HG03432 (cell line): ENCODE results near the gene P3H2.
A peak's percentile ranks its signal among the peaks of the same experiment; 100 is the strongest.

Experiments
- ATAC-seq: cut with Tn5 transposase; IDR thresholded peaks from one replicate; pipeline ENCODE4 v1.9.1; 2021; ENCODE audit warnings: mild to moderate bottlenecking, moderate library complexity; ENCODE audit not compliant: unreplicated experiment

P3H2 gene

GRCh38 chr3:190058521-190059241 is 62.0 kb downstream of the P3H2 start:
- ATAC-seq, result no peak

DNA sequence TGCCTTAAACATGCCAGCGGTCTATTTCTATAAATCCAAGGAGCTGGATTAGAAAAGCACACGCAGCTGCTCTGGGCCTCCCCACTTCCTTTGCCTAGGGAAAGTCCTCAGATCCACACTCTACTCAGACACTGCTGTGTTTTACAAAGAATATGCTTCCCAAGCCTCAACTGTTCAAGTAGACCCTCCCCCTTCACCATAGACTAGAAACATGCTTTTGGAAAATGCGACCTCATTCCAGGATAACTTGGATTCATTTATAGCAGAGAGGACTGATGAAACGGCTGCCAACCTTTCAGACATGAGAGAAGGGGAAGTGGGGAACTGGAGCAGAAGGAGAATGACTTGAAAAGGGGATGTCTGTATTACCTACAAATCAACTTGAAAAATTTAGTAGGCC is 64.0 kb downstream of the P3H2 start:
- ATAC-seq, result no peak

GRCh38 chr3:190055773-190056172 is 64.9 kb downstream of the P3H2 start:
- no peak for ATAC-seq

- ATAC-seq, result no peak
These were observed 66.6 kb downstream of the P3H2 start for GRCh38 chr3:190053919-190054672.

- ATAC-seq, result no peak
These were observed 69.1 kb downstream of the P3H2 start for GRCh38 chr3:190051641-190052040.

- ATAC-seq, result no peak
These were observed 71.7 kb downstream of the P3H2 start for GRCh38 chr3:190048932-190049441.

DNA sequence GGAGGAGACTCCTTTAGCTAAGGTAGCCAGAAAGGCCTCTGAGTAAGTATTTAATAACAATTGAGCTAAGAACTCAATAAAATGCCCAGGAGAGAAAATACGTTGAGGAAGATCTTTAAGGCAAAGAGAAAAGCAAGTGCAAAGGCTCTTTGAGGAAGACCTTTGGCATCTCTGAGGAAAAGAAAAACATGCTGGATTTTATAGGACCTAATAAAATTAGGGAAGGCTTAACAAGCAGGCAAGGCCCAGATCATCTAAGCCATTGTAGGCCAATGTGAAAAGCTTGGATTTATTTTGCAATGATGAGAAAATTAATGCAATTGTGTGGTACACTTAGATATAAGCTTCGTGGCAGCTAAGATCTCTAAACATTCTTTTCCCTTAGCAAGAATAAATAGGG is 75.7 kb downstream of the P3H2 start:
- ATAC-seq, result no peak

- no peak for ATAC-seq
These were observed 76.6 kb downstream of the P3H2 start for GRCh38 chr3:190044142-190044541.

- ATAC-seq, result no peak
These were observed 77.0 kb downstream of the P3H2 start for GRCh38 chr3:190043741-190044140.

GRCh38 chr3:190042558-190042957 is 78.1 kb downstream of the P3H2 start:
- ATAC-seq, result no peak

DNA sequence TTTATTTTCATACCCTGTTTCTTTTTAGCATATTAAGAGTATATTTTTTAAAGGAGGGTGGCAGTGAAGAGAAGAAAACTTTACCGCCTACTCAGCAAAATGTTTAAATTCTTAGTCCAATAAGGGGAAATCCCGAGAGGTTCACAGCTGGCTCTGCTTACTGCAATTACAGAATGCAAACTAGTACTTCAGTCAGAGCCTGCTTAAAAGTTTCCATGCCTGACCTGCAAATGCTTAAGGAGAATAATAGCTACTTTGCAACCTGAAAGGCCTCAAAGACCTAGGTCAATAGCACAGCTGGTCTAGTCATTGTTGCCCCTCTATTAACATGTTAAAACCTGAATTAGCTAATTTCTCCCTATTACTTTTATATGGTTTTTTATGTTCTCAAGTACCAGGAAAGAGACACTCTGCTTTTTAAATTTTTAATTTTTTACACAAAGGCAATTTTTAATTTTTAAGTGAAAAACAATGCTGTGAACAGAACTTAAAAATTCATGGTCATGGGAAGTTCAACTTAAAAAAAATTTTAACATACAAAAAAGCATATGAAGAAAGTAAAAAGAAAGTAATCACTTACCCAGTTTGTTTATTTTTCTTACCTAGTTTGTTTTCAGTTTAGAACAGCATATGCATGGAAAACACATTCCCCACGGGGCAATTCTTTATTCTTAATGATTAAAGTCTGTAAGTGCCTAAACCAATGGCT is 79.2 kb downstream of the P3H2 start:
- ATAC-seq, result peak; percentile 52

DNA sequence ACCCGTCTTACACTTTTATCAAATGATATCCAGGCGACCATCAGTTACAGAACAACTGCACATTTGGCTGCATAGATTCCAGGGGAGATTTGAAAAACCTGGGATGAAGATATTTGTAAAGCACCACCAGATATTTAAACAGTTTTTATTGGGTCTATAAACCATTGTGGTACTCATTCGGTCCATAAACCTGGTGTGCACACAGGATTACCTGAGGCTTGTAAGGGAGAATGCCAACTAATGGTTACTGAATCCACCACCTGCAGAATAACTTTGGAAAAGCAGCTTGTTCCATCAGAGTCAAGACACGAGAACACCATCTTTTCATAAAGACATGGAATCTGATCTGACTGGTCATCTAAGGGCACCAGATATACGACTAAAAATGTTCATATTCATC is 80.6 kb downstream of the P3H2 start:
- ATAC-seq, result no peak

DNA sequence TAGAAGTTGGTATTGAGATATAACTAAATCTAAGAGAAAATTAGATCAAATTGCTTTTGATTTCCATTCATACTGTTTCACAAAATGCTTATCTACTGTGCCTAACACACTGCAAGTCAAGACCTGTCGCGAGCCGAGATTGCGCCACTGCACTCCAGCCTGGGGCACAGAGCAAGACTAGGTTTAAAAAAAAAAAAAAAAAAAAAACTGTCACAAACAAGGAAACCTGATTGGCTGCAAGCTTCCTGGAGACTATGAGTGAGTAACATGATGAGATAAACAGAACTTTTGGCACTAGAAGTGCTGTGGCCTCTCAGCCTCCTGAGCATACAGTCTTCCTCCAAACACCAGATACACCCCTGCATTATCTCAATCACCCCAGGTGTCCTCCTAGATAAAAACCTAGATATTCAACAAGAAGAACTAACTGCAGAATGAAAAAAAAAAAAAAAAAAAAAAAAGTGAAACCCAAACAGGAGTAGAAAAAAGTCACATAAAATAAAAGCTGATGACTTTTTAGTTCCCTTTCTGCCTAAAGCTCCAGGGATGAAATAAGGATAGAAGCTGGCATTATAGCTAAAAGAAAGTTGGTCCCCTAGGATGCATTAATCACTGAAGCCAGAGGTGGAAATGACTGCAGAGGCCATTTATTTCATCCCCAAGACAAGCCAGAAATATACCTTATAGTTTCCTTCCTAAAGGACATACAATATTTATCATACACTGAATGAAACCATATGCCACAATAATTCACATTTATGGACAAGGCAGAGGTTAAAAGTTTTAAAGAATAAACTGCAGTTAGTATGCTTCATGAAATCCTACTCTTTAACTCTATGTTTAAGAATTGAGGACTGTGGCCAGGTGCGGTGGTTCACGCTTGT is 82.4 kb downstream of the P3H2 start:
- peak; percentile 44 for ATAC-seq

GRCh38 chr3:190036631-190037030 is 84.1 kb downstream of the P3H2 start:
- ATAC-seq, result no peak

GRCh38 chr3:190034446-190034845 is 86.3 kb downstream of the P3H2 start:
- ATAC-seq, result no peak

DNA sequence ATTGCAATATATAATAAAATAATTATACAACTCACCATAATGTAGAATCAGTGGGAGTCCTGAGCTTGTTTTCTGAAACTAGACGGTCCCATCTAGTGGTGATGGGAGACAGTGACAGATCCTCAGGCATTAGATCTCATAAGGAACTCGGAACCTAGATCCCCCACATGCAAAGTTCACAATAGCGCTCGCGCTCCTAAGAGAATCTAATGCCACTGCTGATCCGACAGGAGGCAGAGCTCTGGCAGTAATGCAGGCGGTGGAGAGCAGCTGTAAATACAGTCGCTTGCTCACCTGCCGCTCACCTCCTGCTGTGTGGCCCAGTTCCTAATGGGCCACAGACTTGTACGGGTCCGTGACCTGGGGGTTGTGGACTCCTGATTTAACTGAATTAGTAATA is 87.8 kb downstream of the P3H2 start:
- no peak for ATAC-seq

GRCh38 chr3:190031887-190032752 is 88.6 kb downstream of the P3H2 start:
- no peak for ATAC-seq

DNA sequence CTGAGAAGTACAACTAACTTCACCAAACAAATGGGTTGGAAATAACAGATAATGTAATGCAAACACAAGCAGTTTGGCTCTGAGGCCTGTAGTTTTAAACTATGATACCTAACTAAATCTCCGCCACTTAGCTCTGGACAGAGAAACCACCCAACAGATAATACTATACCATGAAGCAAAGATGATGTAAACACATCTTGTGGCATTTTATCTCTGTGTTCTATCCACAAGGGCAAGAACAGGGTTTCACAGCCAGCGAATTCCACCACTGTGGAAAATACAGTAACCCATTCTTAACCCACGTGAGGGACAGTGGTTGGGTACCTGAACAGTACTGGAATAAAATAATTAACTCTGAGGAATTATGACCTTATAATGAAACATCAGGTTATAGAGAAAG is 93.6 kb downstream of the P3H2 start:
- ATAC-seq, result no peak

DNA sequence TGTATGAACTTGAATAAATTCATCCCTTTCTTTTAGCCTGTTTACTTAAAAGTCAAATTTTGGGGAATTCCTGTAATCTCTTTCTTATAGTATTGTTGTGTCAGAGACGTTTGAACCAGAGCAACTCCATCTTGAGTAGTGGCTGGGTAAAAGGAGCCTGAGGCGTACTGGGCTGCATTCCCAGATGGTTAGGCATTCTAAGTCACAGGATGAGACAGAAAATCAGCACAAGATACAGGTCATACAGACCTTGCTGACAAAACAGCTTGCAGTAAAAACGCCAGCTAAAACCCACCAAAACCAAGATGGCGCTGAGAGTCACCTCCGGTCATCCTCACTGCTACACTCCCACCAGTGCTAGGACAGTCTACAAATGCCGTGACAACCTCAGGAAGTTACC is 94.5 kb downstream of the P3H2 start:
- ATAC-seq, result no peak

GRCh38 chr3:190024912-190025311 is 95.8 kb downstream of the P3H2 start:
- ATAC-seq, result peak; percentile 69
